HepG2 (cell line): ENCODE measurements around the gene CTNNA1.

ENCODE experiments used
- CTCF ChIP-seq: sonication (generic); formaldehyde crosslinking; IDR thresholded peaks from 2 replicates; pipeline ENCODE4 v1.5.0; 2020; ENCODE audit warnings: mild to moderate bottlenecking, missing genetic modification reagents, moderate library complexity
- EP300 ChIP-seq, 3 experiments: sonication (generic) in 1 of 3; formaldehyde crosslinking in 1 of 3; IDR thresholded peaks; 2 replicates each; pipeline versions ENCODE4 v1.5.1 to v1.6.1; 2011 to 2020; ENCODE audit warnings: low read depth in 2 of 3, low read length in 2 of 3, borderline replicate concordance in 1 of 3, improper control_type of control experiment in 1 of 3, mild to moderate bottlenecking in 1 of 3, missing genetic modification reagents in 1 of 3, moderate library complexity in 1 of 3
- ZFP36 ChIP-seq: fragments of 150-350 bp; IDR thresholded peaks from 2 replicates; pipeline ENCODE4 v1.6.1; 2018; ENCODE audit warnings: borderline replicate concordance, low read length, low read depth; ENCODE audit not compliant: partially characterized antibody
- ZNF639 ChIP-seq: conservative IDR thresholded peaks from 2 replicates; pipeline ENCODE4 v1.6.1; 2018; ENCODE audit warnings: missing genetic modification reagents
- ZNF704 ChIP-seq: sonication (generic); formaldehyde crosslinking; IDR thresholded peaks from 2 replicates; pipeline ENCODE4 v1.8.1; 2023; ENCODE audit warnings: mild to moderate bottlenecking, inconsistent platforms, moderate library complexity, missing genetic modification reagents, borderline replicate concordance

- no peak for TF ChIP-seq EP300 (IDR thresholded peaks at IDR 0.05; ENCODE audit: low read depth in 2 of 2, low read length in 2 of 2)
- no peak for TF ChIP-seq EP300 (CRISPR knock-in tag; IDR thresholded peaks at IDR 0.05; ENCODE audit: borderline replicate concordance)
- no peak for TF ChIP-seq CTCF (CRISPR knock-in tag)
- no peak for TF ChIP-seq ZFP36
- TF ChIP-seq ZNF704, result no peak
- TF ChIP-seq ZNF639 (CRISPR knock-in tag), result no peak
These were observed 189.6 kb downstream of the CTNNA1 start for GRCh38 chr5:138942861-138943260.
